A673 (cell line): ENCODE data around the gene THBD. TPM values are rescaled to one million over a fixed set of nuclear protein-coding genes. Genes with fewer than 3 reads are reported as not detected.

Experiments used
- BruUV-seq: library from RNA; stranded (reverse); fragments of 400-500 nt; replicated peaks from 2 replicates; lab custom pipeline; 2021; lab: Mats Ljungman, UMichigan
- CTCF ChIA-PET: fragments of 300-600 bp; sonication (Branson Sonifier 250); formaldehyde crosslinking; loops from one replicate; lab custom pipeline; 2022; ENCODE audit warnings: antibody characterized with exemption; lab: Charles Lee
- POLR2A ChIA-PET: fragments of 300-600 bp; sonication (Branson Sonifier 250); formaldehyde crosslinking; loops from one replicate; lab custom pipeline; 2022; ENCODE audit warnings: antibody characterized with exemption; ENCODE audit not compliant: low non-redundant PET; lab: Charles Lee
- DNase-seq: peaks from one replicate; pipeline ENCODE4 v3.0.0-alpha.2; 2015; ENCODE audit warnings: low spot score
- H3K27ac ChIP-seq: fragments of 200-600 bp; sonication (generic); 2 replicates; pipeline ENCODE4 v1.5.1; 2016; ENCODE audit warnings: mixed run types, low read depth, mild to moderate bottlenecking, mixed read lengths, antibody characterized with exemption, low read length; ENCODE audit not compliant: poor library complexity, severe bottlenecking
- H3K27me3 ChIP-seq: fragments of 200-600 bp; sonication (generic); replicated peaks from 2 replicates; pipeline ENCODE4 v1.6.1; 2017; ENCODE audit warnings: mixed run types, low read depth, mild to moderate bottlenecking, mixed read lengths, antibody characterized with exemption, low read length; ENCODE audit not compliant: insufficient read depth, poor library complexity
- H3K36me3 ChIP-seq: fragments of 200-600 bp; sonication (generic); 2 replicates; pipeline ENCODE4 v1.6.1; 2016; ENCODE audit warnings: mixed run types, mild to moderate bottlenecking, mixed read lengths, antibody characterized with exemption, low read length; ENCODE audit not compliant: insufficient read depth, poor library complexity, severe bottlenecking
- H3K4me1 ChIP-seq: fragments of 200-600 bp; sonication (generic); 2 replicates; pipeline ENCODE4 v1.6.1; 2017; ENCODE audit warnings: mixed run types, mild to moderate bottlenecking, mixed read lengths, antibody characterized with exemption, low read length; ENCODE audit not compliant: insufficient read depth, poor library complexity, severe bottlenecking
- H3K4me3 ChIP-seq: fragments of 200-600 bp; sonication (generic); 2 replicates; pipeline ENCODE4 v1.5.1; 2016; ENCODE audit warnings: low read depth, mixed run types, mild to moderate bottlenecking, mixed read lengths, low read length; ENCODE audit not compliant: poor library complexity, severe bottlenecking
- H3K9me3 ChIP-seq: fragments of 200-600 bp; sonication (generic); 2 replicates; pipeline ENCODE4 v1.6.1; 2016; ENCODE audit warnings: mixed run types, low read depth, mild to moderate bottlenecking, mixed read lengths, antibody characterized with exemption, low read length; ENCODE audit not compliant: poor library complexity, severe bottlenecking
- CTCF ChIP-seq: fragments of 300-800, 200-600 bp; sonication (generic); conservative IDR thresholded peaks from 2 replicates; pipeline ENCODE4 v1.5.1; 2017; ENCODE audit warnings: low read depth, mild to moderate bottlenecking, antibody characterized with exemption, low read length, moderate library complexity, mixed read lengths
- EZH2 ChIP-seq: fragments of 200-600 bp; sonication (generic); IDR thresholded peaks from 2 replicates; pipeline ENCODE4 v1.6.1; 2017; ENCODE audit warnings: borderline replicate concordance, low read depth, mild to moderate bottlenecking, mixed read lengths, antibody characterized with exemption, low read length; ENCODE audit not compliant: poor library complexity, severe bottlenecking
- intact Hi-C: fragments of 100-400 bp; cut with micrococcal nuclease; formaldehyde crosslinking; loops from one replicate; pipeline ENCODE4 v1.10.0; 2022; ENCODE audit not compliant: unreplicated experiment
- total RNA-seq: library from RNA; stranded (reverse); gene quantifications from 2 replicates; pipeline ENCODE4 v1.2.3, GENCODE V29; 2021

Gene THBD
- total RNA-seq, 1 experiment from 2014 or later: not detected

GRCh38 chr20:22999756-23000155, 49.7 kb downstream of the THBD start:
- intact Hi-C loops: no loop called here
- Histone ChIP-seq H3K27me3 (peaks cover 13% of the 10 kb centered on the region), H3K27ac (no peak overlapping the region), H3K36me3 (no peaks in the 10 kb centered on the region), H3K4me1 (no peaks in the 10 kb centered on the region), H3K9me3 (no peaks in the 10 kb centered on the region), H3K4me3 (no peak overlapping the region)
- no peak for DNase-seq
- POLR2A ChIA-PET: no interaction called here
- TF ChIP-seq CTCF (no peak), EZH2 (no peak)
- CTCF ChIA-PET: no interaction called here
- no TSS peak for BruUV-seq

GRCh38 chr20:22998476-22998875, 51.0 kb downstream of the THBD start:
- BruUV-seq: no TSS peak
- Histone ChIP-seq H3K27me3 (peaks cover 13% of the 10 kb centered on the region), H3K4me3 (no peak overlapping the region), H3K36me3 (no peaks in the 10 kb centered on the region), H3K4me1 (no peaks in the 10 kb centered on the region), H3K27ac (no peak overlapping the region), H3K9me3 (no peaks in the 10 kb centered on the region)
- ChIA-PET POLR2A (no interaction called here), CTCF (no interaction called here)
- TF ChIP-seq EZH2 (no peak), CTCF (no peak)
- intact Hi-C loops: no loop called here
- no peak for DNase-seq

DNA sequence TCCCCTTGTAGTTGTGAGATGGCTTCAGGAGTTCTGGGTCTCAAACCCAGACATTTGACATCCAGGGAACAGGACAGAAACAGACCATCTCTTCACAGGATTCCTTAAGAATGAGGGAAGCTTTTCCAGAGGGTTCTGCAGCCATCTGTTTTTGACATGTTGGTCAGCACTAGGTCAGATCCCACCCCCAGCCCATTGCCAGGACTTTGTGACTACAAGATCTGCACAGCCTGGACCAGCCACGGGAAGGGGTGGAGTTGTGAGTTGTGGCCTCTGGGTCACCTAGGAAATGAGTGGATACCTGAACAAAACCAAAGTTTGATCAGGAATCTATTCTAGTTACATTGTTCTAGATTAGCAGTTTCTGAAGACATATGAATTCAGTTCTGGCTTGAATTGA, 53.5 kb downstream of the THBD start:
- ChIA-PET POLR2A (no interaction called here), CTCF (no interaction called here)
- H3K27ac ChIP-seq: no peak overlapping the region
- H3K4me1 ChIP-seq: no peaks in the 10 kb centered on the region
- TF ChIP-seq EZH2: no peak
- no peak for TF ChIP-seq CTCF
- H3K36me3 ChIP-seq: no peaks in the 10 kb centered on the region
- intact Hi-C loops: no loop called here
- H3K27me3 ChIP-seq: peaks cover 11% of the 10 kb centered on the region
- DNase-seq: no peak
- no peaks in the 10 kb centered on the region for H3K9me3 ChIP-seq
- no peak overlapping the region for H3K4me3 ChIP-seq
- BruUV-seq: no TSS peak

Other genes starting within 250 kb of the THBD start
- gene SSTR4, start 14.4 kb downstream of the THBD start, total RNA-seq: not detected in 2 replicates
- 0.06 TPM in 1 of 2 replicates, not detected in the other for gene CD93, start 36.7 kb upstream of the THBD start, total RNA-seq